HepG2 (cell line): Measurements from ENCODE around the gene HMGCS2. TPM values are rescaled to one million over a fixed set of nuclear protein-coding genes. Genes with fewer than 3 reads are reported as not detected.

ENCODE experiments used
- ARID2 ChIP-seq: sonication (generic); formaldehyde crosslinking; IDR thresholded peaks from 2 replicates; pipeline ENCODE4 v1.8.1; 2022; ENCODE audit warnings: mild to moderate bottlenecking, missing genetic modification reagents, borderline replicate concordance
- DPF2 ChIP-seq: sonication (generic); formaldehyde crosslinking; IDR thresholded peaks from 2 replicates; pipeline ENCODE4 v1.4.0; 2020; ENCODE audit warnings: mild to moderate bottlenecking, low read depth, missing genetic modification reagents, borderline replicate concordance
- FOXM1 ChIP-seq: sonication (generic); formaldehyde crosslinking; IDR thresholded peaks from 2 replicates; pipeline ENCODE4 v1.5.0; 2020; ENCODE audit warnings: missing genetic modification reagents
- MAFF ChIP-seq: IDR thresholded peaks from 2 replicates; pipeline ENCODE4 v1.6.1; 2011; ENCODE audit warnings: low read depth, low read length, improper control_type of control experiment
- PHB2 ChIP-seq: fragments of 450-650 bp; IDR thresholded peaks from 2 replicates; pipeline ENCODE4 v1.6.1; 2018; ENCODE audit not compliant: partially characterized antibody
- ZFP36L2 ChIP-seq: sonication (generic); formaldehyde crosslinking; IDR thresholded peaks from 2 replicates; pipeline ENCODE4 v1.4.0; 2020; ENCODE audit warnings: missing genetic modification reagents
- ZFP82 ChIP-seq: sonication (generic); formaldehyde crosslinking; IDR thresholded peaks from 2 replicates; pipeline ENCODE4 v1.5.1; 2020; ENCODE audit warnings: mild to moderate bottlenecking, missing genetic modification reagents, borderline replicate concordance
- ZNF264 ChIP-seq: sonication (generic); formaldehyde crosslinking; IDR thresholded peaks from 2 replicates; pipeline ENCODE4 v1.4.0; 2020; ENCODE audit warnings: missing genetic modification reagents
- ZNF598 ChIP-seq: sonication (generic); formaldehyde crosslinking; IDR thresholded peaks from 2 replicates; pipeline ENCODE4 v1.5.1; 2020; ENCODE audit warnings: mild to moderate bottlenecking, missing genetic modification reagents, borderline replicate concordance
- ZNF710 ChIP-seq: sonication (generic); formaldehyde crosslinking; IDR thresholded peaks from 2 replicates; pipeline ENCODE4 v1.5.0; 2020; ENCODE audit warnings: mild to moderate bottlenecking, missing genetic modification reagents, borderline replicate concordance
- ZSCAN25 ChIP-seq: sonication (generic); formaldehyde crosslinking; IDR thresholded peaks from 2 replicates; pipeline ENCODE4 v1.8.0; 2022; ENCODE audit warnings: mild to moderate bottlenecking, missing genetic modification reagents
- polyA plus RNA-seq, 8 experiments: library from polyadenylated mRNA; depleted of rRNA in 3 of 8; stranded (reverse) in 7 of 8; unstranded in 1 of 8; fragments of >200 nt; fragmentation: Illumina TruSeq in 4 of 8; extraction: Trizol in 4 of 8; gene quantifications; 2 replicates each; pipeline versions ENCODE4 v1.2.1 to v1.2.3, GENCODE V29; 2011 to 2016; ENCODE audit warnings: low read depth in 4 of 8, missing spikeins in 1 of 8, mixed read lengths in 1 of 8; ENCODE audit not compliant: insufficient read depth in 1 of 8
- total RNA-seq, 5 experiments: library from RNA; depleted of rRNA; stranded (reverse); fragments of >200 nt; fragmentation: Illumina TruSeq; extraction: Trizol; gene quantifications; 2 replicates each; pipeline ENCODE4 v1.2.3, GENCODE V29; 2016; ENCODE audit warnings: low read depth in 1 of 5
- TF ChIP-seq, protein P1 (sequence below): sonication (generic); formaldehyde crosslinking; IDR thresholded peaks from 2 replicates; pipeline ENCODE4 v1.5.0; 2020; ENCODE audit warnings: mild to moderate bottlenecking, missing genetic modification reagents, borderline replicate concordance
- TF ChIP-seq, protein P2 (sequence below), 2 experiments: fragments of 450-650 bp in 1 of 2; sonication (generic) in 1 of 2; formaldehyde crosslinking in 1 of 2; IDR thresholded peaks; 2 replicates each; pipeline versions ENCODE4 v1.6.1 to v1.8.0; 2016 to 2022; ENCODE audit warnings: antibody characterized with exemption in 1 of 2, mild to moderate bottlenecking in 1 of 2, missing genetic modification reagents in 1 of 2

HMGCS2 gene
- total and polyA plus RNA-seq, 2 of the 13 experiments (the other 11 are each of a cell fraction or from before 2014, with no cell fraction given), result 0.44 to 1.5 TPM

GRCh38 chr1:119724611-119725218, 44.0 kb downstream of the HMGCS2 start (continued):
- TF ChIP-seq, protein P1, sequence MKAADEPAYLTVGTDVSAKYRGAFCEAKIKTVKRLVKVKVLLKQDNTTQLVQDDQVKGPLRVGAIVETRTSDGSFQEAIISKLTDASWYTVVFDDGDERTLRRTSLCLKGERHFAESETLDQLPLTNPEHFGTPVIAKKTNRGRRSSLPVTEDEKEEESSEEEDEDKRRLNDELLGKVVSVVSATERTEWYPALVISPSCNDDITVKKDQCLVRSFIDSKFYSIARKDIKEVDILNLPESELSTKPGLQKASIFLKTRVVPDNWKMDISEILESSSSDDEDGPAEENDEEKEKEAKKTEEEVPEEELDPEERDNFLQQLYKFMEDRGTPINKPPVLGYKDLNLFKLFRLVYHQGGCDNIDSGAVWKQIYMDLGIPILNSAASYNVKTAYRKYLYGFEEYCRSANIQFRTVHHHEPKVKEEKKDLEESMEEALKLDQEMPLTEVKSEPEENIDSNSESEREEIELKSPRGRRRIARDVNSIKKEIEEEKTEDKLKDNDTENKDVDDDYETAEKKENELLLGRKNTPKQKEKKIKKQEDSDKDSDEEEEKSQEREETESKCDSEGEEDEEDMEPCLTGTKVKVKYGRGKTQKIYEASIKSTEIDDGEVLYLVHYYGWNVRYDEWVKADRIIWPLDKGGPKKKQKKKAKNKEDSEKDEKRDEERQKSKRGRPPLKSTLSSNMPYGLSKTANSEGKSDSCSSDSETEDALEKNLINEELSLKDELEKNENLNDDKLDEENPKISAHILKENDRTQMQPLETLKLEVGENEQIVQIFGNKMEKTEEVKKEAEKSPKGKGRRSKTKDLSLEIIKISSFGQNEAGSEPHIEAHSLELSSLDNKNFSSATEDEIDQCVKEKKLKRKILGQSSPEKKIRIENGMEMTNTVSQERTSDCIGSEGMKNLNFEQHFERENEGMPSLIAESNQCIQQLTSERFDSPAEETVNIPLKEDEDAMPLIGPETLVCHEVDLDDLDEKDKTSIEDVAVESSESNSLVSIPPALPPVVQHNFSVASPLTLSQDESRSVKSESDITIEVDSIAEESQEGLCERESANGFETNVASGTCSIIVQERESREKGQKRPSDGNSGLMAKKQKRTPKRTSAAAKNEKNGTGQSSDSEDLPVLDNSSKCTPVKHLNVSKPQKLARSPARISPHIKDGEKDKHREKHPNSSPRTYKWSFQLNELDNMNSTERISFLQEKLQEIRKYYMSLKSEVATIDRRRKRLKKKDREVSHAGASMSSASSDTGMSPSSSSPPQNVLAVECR (CRISPR knock-in tag), result peak; percentile 79; the same call in 1 of the 2 replicates
- no peak for TF ChIP-seq ZFP36L2 (CRISPR knock-in tag)
- peak; percentile 99 for TF ChIP-seq ZNF710 (CRISPR knock-in tag)
- no peak for TF ChIP-seq MAFF
- no peak for TF ChIP-seq FOXM1 (CRISPR knock-in tag)
- TF ChIP-seq ZNF598, result no peak
- TF ChIP-seq ZSCAN25 (CRISPR knock-in tag), result peak; percentile 89
- peak; percentile 50 for TF ChIP-seq ZNF264 (CRISPR knock-in tag)
- no peak for TF ChIP-seq ZFP82 (CRISPR knock-in tag)
- no peak for TF ChIP-seq ARID2 (CRISPR knock-in tag)
- peak; percentile 78; the same call in 1 of the 2 replicates for TF ChIP-seq DPF2
- no peak for TF ChIP-seq PHB2
- TF ChIP-seq, protein P2, sequence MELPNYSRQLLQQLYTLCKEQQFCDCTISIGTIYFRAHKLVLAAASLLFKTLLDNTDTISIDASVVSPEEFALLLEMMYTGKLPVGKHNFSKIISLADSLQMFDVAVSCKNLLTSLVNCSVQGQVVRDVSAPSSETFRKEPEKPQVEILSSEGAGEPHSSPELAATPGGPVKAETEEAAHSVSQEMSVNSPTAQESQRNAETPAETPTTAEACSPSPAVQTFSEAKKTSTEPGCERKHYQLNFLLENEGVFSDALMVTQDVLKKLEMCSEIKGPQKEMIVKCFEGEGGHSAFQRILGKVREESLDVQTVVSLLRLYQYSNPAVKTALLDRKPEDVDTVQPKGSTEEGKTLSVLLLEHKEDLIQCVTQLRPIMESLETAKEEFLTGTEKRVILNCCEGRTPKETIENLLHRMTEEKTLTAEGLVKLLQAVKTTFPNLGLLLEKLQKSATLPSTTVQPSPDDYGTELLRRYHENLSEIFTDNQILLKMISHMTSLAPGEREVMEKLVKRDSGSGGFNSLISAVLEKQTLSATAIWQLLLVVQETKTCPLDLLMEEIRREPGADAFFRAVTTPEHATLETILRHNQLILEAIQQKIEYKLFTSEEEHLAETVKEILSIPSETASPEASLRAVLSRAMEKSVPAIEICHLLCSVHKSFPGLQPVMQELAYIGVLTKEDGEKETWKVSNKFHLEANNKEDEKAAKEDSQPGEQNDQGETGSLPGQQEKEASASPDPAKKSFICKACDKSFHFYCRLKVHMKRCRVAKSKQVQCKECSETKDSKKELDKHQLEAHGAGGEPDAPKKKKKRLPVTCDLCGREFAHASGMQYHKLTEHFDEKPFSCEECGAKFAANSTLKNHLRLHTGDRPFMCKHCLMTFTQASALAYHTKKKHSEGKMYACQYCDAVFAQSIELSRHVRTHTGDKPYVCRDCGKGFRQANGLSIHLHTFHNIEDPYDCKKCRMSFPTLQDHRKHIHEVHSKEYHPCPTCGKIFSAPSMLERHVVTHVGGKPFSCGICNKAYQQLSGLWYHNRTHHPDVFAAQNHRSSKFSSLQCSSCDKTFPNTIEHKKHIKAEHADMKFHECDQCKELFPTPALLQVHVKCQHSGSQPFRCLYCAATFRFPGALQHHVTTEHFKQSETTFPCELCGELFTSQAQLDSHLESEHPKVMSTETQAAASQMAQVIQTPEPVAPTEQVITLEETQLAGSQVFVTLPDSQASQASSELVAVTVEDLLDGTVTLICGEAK (IDR thresholded peaks at IDR 0.05), result no peak
- TF ChIP-seq, protein P2 (CRISPR knock-in tag; IDR thresholded peaks at IDR 0.05), result 0 out of 2 replicates have a peak, but pooled peaks have one; percentile 46
